ENCODE measurements around the gene OSMR. TPM values are rescaled to one million over a fixed set of nuclear protein-coding genes. Genes with fewer than 3 reads are reported as not detected.

The OSMR gene
- total RNA-seq, 1 donor from 2014 or later, result 25.5 TPM

DNA sequence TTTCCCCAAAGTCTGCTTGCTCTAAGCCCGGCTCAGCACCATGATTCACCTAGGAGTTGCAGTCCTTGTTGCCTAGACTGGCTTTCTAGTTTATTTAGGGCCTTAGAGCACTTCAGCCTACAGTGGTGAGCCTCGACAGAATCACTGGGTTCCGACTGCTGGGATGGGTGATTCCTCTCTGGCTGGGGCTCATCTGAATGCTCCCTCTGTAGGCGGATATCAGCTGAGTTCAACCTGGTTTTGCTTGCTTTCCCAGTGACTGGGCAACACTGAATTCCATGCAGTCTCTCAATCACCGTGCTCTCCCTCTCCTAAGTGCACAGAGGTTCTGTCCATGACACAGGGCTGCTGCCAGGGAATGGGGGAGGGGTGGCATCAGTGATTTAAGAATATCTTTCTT, 54.1 kb downstream of the OSMR start:
- TF ChIP-seq, protein P1, sequence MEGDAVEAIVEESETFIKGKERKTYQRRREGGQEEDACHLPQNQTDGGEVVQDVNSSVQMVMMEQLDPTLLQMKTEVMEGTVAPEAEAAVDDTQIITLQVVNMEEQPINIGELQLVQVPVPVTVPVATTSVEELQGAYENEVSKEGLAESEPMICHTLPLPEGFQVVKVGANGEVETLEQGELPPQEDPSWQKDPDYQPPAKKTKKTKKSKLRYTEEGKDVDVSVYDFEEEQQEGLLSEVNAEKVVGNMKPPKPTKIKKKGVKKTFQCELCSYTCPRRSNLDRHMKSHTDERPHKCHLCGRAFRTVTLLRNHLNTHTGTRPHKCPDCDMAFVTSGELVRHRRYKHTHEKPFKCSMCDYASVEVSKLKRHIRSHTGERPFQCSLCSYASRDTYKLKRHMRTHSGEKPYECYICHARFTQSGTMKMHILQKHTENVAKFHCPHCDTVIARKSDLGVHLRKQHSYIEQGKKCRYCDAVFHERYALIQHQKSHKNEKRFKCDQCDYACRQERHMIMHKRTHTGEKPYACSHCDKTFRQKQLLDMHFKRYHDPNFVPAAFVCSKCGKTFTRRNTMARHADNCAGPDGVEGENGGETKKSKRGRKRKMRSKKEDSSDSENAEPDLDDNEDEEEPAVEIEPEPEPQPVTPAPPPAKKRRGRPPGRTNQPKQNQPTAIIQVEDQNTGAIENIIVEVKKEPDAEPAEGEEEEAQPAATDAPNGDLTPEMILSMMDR (conservative IDR thresholded peaks at IDR 0.05; ENCODE audit: low read depth, low read length), result no peak
- DNase-seq (ENCODE audit: low read depth), result no peak
- H3K4me3 ChIP-seq (ENCODE audit: low read depth, low read length), result no peak overlapping the region

DNA sequence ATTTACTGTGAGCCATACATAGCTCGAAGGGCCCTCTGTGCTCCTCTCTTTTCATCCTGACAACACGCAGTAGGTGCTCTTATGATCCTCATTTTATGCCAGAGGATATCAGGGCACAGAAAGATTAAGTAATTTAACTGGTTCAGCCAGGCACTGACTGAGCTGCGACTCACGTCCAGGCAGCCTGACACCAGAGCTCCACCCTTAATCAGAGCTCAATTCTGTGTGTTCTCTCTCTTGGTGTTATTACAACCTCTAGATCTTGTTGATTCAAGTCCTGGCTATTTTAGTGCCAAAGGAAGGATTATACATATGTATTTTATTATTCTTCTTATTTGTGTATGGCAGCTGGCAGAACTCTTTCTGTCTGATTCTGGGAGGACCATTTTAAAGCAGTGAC, 59.7 kb downstream of the OSMR start:
- TF ChIP-seq, protein P1 (conservative IDR thresholded peaks at IDR 0.05; ENCODE audit: low read depth, low read length), result no peak
- no peak overlapping the region for H3K4me3 ChIP-seq (ENCODE audit: low read depth, low read length)
- DNase-seq (ENCODE audit: low read depth), result no peak

DNA sequence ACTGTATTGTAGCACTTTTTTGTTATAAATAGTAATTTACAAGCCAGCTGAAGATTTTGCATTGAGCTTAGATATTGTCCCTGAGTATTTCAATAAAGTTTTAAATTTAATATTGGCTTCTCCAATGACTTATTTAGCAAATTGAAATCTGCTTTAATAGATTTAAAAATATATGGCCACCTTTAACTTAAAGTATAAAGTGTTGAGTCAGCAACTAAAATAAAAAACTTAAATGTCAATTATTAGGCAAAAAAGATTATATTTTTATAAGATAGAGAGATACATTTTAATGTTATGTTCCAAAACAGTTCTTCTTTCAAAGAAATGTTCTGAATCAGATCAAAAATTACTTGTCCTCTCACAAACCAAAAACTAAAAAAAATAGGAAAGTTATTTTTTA, 60.7 kb downstream of the OSMR start:
- no peak overlapping the region for H3K4me3 ChIP-seq (ENCODE audit: low read depth, low read length)
- DNase-seq (ENCODE audit: low read depth), result no peak
- TF ChIP-seq, protein P1 (conservative IDR thresholded peaks at IDR 0.05; ENCODE audit: low read depth, low read length), result no peak

DNA sequence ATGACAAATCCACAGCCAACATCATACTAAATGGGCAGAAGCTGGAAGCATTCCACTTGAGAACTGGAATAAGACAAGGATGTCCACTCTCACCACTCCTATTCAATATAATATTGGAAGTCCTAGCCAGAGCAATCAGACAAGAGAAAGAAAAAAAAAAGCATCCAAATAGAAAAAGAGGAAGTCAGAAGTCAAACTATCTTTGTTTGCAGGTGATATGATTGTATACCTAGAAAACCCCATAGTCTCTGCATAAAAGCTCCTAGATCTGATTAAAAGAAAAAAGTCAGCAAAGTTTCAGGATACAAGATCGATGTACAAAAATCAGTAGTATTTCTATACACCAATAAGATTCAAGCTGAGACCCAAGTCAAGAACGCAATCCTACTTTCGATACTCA, 66.1 kb downstream of the OSMR start:
- no peak for DNase-seq (ENCODE audit: low read depth)
- TF ChIP-seq, protein P1 (conservative IDR thresholded peaks at IDR 0.05; ENCODE audit: low read depth, low read length), result no peak

DNA sequence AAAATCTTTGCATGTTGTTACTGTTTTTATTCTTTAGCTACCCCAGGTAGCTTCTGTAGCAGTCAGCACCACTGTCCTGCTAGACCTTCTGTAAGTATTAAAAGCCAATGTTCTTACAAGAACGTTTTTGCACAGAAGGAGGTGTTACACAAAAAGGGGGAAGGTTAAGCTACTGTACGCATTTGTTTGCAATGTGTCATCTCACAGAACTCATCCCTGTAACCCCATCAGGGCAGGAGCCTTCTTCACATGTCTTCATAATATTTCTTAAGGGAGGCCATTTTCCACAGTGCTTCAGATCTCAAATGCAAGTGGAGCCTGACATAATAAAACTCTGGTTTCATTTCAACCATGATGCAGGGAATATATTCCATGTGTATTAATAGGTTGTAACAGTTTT, 67.9 kb downstream of the OSMR start:
- no peak overlapping the region for H3K4me3 ChIP-seq (ENCODE audit: low read depth, low read length)
- TF ChIP-seq, protein P1 (conservative IDR thresholded peaks at IDR 0.05; ENCODE audit: low read depth, low read length), result no peak
- DNase-seq (ENCODE audit: low read depth), result no peak

More for the DNA sequence above, 66.1 kb downstream of the OSMR start:
- H3K4me3 ChIP-seq (ENCODE audit: low read depth, low read length), result no peak overlapping the region

DNA sequence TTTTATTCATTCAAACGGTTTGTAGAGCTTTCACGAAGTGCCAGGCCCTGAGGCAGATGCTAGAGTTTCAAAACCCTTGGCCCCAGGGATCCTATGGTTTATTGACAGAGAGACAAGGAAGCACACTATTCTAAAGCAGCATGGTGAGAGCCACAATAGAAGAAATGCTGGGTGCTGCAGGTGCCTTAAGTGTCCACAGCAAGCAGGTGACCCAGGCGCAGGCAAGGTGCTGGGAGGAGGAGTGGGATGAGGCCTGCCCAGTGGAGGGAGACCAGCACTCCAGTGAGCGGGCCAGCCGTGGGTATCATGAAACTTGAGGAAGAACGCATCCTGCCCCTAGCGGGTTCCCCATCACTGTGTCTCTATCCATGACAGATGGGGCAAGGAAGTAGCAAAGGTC, 71.0 kb downstream of the OSMR start:
- H3K4me3 ChIP-seq (ENCODE audit: low read depth, low read length), result no peak overlapping the region
- DNase-seq (ENCODE audit: low read depth), result no peak
- TF ChIP-seq, protein P1 (conservative IDR thresholded peaks at IDR 0.05; ENCODE audit: low read depth, low read length), result no peak

DNA sequence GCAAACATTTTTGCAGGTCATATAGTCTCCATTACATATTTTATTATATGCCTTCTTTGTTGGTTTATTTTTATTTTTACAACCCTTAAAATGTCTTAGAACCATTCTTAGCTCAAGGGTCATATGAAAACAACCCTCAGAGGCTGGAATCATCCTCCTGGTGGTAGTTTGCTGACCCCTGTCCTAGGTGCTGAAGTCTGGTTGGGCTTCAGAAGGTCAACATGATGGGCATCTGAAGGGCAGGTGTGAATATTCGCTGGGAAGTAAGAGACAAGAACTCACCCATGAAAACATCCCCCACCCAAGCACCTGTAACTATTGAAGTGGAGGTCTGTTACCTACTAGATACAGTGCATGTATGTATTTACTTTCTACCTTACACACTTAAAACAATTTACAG, 75.4 kb downstream of the OSMR start:
- DNase-seq (ENCODE audit: low read depth), result no peak
- TF ChIP-seq, protein P1 (conservative IDR thresholded peaks at IDR 0.05; ENCODE audit: low read depth, low read length), result no peak
- no peak overlapping the region for H3K4me3 ChIP-seq (ENCODE audit: low read depth, low read length)
